ENCODE measurements around the gene TMEM18.

Gene TMEM18

DNA sequence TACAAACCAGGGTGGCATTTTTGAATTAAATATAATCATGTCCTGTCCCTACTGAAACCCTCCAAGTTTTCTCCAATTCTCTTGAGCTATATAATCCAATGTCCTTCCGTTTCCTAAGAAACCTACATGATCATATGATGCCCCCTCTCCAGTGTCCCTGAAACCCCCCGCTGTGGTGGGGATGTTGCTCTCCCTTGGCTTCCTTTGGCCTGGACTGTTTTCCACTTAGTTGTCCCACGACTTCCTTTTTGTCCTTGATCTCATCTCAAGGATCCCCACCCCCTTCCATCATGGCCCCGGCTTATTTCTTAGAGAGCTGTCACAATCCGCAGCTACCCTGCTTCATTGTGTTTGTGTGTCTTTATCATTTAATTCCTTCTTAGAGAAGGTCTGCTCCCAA, 43.8 kb downstream of the TMEM18 start:
- no peak for DNase-seq

DNA sequence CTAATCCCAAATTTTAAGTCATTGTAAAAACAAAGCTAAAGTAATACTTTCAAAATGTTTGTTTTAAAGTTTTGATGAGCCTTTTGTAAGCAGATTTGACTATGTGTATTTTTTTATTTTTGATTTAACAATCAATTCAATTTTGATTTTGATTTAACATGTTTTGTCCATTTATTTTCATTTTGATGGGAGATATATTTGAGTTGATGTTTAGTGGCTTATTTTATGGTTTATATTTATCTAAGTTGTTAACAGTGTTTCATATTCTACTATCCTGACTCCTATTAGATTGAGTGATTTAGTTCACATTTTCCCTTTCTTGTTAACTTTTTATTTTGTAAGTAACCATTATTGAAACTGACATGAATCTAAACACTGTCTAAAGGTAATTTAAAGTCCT, 44.7 kb downstream of the TMEM18 start:
- DNase-seq = no peak

DNA sequence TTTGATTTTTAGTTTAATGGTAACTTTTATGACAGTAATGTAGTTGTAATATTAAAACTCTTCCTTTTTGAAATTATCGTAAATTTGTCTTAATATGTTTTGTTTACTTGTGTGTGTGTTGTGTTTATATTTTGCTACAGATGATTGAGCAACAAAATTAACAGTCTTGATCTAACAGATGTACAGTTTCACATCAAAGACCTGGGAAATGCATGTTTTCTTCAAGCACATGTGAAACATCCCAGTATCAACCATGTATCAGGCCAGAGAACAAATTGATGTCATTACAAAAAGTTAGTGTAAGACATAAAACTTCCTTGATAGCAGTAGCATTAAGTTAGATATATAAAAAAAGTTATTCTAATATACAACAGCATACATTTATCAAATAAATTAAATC, 45.5 kb downstream of the TMEM18 start:
- no peak for DNase-seq

DNA sequence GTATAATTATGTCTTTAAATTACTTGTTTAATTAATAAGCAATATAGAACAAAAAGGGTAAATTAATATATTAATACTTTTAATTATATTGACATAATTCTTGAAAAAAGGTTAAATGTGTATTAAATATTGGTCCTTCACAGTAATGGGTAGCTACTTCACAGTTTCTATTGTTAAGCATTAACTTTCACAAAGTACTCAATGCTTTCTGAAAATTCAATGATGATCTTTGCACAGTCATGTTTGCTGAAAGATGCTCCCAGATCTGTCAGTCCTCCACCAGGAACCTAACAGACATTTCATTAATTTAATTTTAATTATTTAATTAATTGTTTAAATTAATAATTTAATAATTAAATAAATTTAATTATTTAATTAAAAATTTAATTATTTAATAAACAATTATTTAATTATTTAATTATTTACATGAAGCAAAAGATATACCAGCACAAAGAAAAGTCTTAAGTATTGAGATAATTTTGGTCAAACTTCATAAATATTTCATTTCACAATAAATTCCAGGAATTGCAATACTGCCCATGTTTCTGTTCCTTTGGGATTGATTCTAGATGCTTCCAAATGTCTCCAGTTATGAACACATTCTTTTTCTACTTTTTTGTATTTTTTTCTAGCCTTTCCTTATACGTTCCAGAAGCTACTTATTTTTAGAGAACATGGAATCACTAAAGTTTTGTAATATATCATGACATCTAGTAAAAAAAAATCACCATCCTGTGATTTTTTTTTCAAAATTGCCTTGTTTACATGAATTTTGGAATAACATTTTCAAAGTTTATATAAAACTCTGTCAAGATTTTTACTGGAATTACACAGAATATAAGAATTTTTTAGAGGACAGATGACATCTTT, 46.5 kb downstream of the TMEM18 start:
- no peak for DNase-seq

GRCh38 chr2:629961-630360, 47.2 kb downstream of the TMEM18 start:
- no peak for DNase-seq

- no peak for DNase-seq
Measured at GRCh38 chr2:628651-629050, 48.6 kb downstream of the TMEM18 start.

GRCh38 chr2:627926-628560, 49.2 kb downstream of the TMEM18 start:
- no peak for DNase-seq

DNA sequence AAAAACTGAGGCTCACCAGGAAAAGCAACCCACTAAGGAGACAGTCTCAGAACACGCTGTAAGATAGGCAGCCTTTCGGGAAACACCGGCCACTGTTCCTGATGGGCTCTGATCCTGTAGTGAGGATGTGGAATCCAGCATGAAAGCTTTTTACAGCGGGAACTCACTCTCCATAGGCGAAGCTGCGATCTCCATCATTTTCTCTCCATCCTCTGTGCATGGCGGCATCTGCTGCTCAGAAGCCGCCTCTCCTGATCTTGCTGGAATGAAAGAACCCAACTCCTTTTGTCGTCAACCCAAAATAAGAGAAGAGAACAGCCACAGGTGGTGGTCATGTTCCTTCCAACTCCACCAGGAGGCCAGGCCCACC, 49.9 kb downstream of the TMEM18 start:
- no peak for DNase-seq

- DNase-seq = no peak
Measured at GRCh38 chr2:626491-627339, 50.5 kb downstream of the TMEM18 start.

GRCh38 chr2:625415-626333, 51.5 kb downstream of the TMEM18 start:
- DNase-seq = no peak

- no peak for DNase-seq
Measured at GRCh38 chr2:624551-625347, 52.5 kb downstream of the TMEM18 start.

GRCh38 chr2:624096-624495, 53.1 kb downstream of the TMEM18 start:
- no peak for DNase-seq

DNA sequence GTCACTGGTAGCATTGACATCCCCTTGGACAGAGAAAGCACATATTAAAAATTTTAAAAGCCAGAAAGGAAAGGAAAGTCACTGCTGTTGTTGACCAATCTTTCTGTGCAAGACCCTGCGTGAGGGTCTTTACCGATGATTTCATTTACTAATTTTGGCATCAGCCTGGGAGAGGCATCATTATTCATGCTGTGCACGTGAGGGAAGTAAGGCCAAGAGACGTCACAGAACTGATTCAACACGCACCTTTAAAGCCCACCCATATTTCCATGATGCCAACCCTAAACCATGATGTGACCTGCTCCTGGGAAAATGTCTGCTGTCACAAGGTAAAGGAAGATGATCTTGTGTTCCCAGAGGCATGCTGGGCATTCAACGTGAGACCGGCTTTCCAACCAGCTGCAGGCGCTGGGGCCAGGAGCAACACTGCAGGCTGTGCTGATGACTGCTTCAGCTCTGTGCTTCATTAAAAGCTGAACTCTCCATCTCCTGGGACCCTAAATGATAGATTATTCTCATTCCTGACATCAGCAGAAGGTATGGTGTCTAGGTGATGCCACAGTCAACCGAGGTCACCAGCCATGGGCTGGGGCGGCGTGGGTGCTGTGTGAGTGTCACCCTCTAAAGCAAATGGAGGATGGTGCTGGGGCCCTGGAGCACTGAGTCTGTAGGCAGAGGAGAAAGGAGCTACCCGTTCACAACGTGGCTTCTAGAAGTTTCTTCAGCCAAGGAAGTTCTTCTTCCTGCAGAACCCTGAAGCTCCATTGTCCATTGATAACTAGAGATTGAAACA, 53.9 kb downstream of the TMEM18 start:
- DNase-seq = no peak

DNA sequence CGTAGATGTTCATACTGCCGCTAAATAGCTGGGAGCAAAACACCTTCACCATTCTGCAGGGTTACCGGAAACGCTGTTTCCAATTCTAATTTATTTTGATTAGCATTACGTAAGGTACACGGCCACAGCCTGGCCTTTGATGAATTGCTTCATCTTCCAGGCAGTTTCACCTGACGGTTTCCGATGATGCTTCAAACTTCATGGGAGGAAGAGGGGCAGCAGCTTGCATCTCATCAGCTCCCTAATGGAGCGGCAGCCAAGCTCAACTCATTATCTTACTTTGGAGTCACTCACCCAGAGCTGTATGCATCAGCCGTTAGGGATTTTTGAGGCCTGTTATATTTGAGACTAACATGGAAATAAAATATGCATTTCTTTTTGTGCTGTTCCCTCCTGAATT, 54.8 kb downstream of the TMEM18 start:
- DNase-seq = no peak

- DNase-seq = no peak
Measured at GRCh38 chr2:621303-622099, 55.7 kb downstream of the TMEM18 start.

DNA sequence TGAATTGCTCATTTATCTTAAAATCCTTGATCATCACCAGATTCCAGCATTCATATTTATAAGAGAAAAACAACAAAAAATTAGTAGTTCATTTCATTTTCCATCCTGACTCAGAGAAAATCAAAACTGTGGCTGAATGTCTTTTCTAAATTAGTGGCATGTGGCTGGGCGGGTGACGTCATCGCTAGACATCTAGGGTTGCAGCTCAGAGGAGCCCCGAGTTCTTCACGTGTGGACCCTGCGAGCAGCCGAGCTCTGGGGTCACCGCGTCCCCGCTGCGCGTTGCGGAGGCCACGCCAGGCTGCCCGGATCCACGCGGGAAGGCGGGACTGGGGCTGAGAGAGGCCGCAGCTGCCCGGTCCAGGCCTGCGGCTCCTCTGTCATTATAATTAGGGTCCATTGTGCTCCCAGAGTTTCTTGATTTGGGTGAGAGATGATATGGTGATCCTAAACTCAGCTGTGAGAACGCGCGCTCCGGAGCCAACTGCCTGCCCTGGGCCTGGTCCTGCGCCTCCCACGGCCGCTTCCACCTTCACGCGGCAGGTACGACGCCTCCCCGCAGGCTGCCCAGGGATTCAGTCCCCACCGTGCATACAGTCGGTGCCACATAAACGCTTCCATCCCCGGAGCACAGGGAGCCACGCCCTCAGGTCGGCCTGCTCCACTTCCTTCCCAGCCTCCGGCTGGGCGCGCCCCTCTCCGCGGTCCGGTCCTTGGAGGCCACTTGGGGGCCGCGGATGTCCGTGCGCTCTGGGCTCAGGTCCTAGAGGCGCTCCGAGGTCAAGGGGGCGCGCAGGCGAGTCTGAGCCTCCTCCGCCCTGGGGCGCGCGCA, 56.5 kb downstream of the TMEM18 start:
- no peak for DNase-seq

DNA sequence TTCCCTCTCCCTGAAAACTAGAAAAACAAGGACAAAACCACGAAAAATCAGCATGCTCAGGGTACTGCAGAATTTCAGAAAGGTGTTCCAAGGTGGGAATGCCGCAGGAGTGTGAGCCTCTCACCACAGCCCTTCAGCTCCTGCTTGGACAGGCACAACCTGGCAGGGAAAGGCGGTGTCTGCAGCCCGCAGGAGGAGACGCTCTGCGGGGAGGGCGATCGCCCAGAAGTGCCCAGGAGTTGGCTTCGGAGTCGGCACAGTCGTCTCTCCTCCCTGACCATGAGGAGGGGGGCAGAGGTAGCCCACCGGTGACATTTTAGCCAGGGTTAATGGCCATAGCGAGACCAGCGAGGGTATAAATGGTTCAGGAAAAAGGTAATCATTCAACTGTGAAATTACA, 57.2 kb downstream of the TMEM18 start:
- no peak for DNase-seq

DNA sequence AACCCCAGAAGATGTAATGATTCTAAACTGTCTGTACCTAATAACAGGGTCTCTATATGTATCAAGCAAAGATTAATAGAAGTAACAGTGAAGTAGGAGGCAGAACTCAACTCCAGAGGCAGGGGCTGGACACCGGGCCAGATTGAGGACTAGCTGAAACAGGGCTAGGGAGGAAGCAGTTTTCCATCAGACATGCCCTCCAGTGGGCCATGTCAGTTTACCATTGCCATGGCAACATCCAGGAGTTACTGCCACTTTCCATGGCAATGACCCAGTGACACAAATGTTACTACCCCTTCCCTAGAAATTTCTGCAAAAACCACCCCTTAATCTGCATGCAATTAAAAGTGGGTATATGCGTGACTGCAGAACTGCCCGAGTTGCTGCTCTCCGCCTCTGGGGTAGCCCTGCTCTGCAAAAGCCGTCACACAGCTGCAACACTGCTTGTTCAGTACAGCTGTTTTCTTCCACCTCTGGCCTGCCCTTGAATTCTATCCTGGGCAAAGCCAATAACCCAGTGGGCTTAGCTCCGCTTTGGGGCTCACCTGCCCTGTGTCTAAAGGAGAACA, 58.7 kb downstream of the TMEM18 start:
- no peak for DNase-seq
